HG03175 (cell line): ENCODE results near the gene NPHS1.

Source experiments
- ATAC-seq: cut with Tn5 transposase; IDR thresholded peaks from one replicate; pipeline ENCODE4 v1.9.1; 2021; ENCODE audit warnings: mild to moderate bottlenecking, moderate library complexity; ENCODE audit not compliant: unreplicated experiment

NPHS1 gene

DNA sequence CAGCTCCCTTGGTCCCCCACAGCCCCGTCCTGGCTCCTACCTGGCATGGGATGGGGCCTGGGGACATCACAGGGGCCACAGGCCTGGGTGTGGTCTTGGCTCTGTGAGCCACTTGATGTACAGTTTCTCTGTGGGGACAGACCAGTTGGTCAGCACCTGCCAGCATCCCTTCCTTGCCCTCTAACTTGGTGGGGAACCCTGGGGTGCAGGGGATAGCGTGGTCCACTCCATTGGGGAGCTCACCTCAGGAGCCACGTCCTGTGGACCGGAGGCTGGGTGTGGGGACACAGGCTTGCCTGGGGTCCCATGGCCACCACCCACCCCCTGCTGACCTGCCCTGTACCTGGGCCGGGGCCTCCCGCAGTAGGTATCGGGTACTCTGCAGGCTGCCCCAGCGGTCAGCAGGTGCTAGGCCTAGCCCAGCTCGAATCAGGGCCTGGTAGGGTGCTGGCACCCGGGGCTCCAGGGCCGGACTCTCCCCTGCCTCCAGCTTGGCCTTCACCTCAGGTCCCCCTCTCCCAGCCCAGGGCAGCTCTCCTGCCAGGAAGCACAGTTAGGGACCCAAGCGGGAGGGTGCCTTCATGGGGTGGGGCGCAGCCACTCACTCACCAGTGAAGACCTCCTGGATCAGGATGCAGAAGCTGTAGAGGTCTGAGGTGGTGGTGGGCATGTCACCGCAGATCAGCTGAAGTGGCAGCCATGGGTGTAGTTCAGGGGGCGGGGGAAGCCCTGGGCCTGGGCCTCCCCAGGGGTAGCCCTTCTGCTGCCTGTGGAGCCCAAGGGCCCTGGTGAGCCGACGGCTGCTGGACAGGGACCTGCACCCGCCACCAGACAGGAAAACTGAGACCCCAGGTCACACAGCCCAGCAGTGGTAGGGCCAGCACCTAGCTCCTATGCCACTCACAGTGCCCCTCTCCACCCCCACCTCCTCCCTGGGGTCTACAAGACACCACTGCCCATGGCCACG is 62.0 kb downstream of the NPHS1 start:
- ATAC-seq, result no peak

GRCh38 chr19:35789195-35789977 is 62.9 kb downstream of the NPHS1 start:
- no peak for ATAC-seq

- no peak for ATAC-seq
Observed at GRCh38 chr19:35788205-35788960, 63.9 kb downstream of the NPHS1 start.

DNA sequence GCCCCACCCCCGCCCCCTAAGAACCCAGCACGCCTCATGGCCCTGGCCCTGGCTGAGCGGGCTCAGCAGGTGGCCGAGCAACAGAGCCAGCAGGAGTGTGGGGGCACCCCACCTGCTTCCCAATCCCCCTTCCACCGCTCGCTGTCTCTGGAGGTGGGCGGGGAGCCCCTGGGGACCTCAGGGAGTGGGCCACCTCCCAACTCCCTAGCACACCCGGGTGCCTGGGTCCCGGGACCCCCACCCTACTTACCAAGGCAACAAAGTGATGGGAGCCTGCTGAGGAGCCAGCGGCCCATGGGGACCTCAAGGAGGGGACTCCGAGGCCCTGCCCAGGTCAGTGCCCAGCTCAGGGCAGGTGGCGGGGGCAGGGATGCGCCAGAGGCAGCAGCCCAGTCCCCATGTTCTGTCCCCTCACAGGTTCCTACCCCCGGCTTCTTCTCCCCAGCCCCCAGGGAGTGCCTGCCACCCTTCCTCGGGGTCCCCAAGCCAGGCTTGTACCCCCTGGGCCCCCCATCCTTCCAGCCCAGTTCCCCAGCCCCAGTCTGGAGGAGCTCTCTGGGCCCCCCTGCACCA is 65.0 kb downstream of the NPHS1 start:
- ATAC-seq, result no peak

GRCh38 chr19:35786299-35787160 is 65.8 kb downstream of the NPHS1 start:
- ATAC-seq, result no peak

GRCh38 chr19:35785339-35785627 is 67.0 kb downstream of the NPHS1 start:
- no peak for ATAC-seq

DNA sequence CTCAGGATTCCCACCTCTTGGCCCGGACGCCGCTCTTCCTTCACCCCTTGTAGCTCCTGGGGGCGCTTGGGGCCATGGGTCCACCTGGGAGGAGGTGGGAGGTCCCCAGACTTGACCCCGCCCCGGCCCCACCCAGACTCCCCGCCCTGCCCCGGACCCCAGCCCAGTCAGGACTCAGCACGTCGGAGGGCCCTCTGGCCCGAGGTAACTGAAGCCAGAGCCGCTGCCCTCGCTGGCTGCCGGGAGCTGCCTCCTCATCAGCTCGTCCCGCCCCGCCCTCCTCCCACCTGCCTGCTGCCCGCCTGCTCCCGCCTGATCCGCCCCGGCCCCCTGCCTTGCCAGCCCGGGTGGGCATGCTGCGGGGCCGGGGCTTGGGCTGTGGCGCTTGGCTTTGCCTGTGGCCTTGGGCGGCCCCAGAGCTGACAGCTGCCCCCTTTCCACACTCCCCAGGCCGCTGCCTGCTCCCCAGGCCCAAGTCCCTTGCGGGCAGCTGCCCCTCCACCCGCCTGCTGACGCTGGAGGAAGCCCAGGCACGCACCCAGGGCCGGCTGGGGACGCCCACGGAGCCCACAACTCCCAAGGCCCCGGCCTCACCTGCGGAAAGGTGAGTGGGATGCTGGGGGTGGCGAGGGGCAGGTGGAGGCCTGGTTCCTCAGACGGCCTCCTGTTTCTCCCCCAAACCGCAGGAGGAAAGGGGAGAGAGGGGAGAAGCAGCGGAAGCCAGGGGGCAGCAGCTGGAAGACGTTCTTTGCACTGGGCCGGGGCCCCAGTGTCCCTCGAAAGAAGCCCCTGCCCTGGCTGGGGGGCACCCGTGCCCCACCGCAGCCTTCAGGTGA is 67.6 kb downstream of the NPHS1 start:
- ATAC-seq, result no peak

- ATAC-seq, result no peak
Observed at GRCh38 chr19:35783469-35784434, 68.6 kb downstream of the NPHS1 start.

DNA sequence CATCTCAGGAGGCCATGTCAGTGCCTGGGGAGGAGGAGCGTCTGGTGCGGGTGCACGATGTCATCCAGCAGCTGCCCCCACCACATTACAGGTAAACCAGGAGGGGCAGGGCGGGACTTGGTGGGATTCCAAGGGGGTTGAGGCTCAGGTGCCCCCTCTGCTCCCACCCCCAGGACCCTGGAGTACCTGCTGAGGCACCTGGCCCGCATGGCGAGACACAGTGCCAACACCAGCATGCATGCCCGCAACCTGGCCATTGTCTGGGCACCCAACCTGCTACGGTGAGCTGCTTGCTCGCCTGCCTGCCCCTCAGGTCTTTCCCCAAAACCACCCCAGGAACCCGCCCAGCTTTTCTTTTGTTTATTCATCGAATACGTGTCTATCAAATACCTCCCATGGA is 69.7 kb downstream of the NPHS1 start:
- ATAC-seq, result no peak

- no peak for ATAC-seq
Observed at GRCh38 chr19:35781650-35782049, 70.7 kb downstream of the NPHS1 start.

GRCh38 chr19:35780717-35781116 is 71.6 kb downstream of the NPHS1 start:
- no peak for ATAC-seq

DNA sequence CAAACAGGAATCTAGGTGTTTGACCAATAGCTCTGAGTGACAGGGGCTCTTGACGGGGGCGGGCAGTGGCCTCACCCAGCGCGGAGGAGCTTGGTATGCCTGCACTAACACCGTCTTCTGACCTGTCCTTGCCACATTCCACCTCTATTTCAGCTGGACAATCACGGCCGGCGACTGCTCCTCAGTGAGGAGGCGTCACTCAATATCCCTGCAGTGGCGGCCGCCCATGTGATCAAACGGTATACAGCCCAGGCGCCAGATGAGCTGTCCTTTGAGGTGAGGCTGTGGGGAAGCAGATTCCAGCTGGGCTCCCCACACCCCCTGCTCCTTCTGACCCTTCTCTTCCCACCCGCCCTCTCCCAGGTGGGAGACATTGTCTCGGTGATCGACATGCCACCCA is 72.2 kb downstream of the NPHS1 start:
- no peak for ATAC-seq

DNA sequence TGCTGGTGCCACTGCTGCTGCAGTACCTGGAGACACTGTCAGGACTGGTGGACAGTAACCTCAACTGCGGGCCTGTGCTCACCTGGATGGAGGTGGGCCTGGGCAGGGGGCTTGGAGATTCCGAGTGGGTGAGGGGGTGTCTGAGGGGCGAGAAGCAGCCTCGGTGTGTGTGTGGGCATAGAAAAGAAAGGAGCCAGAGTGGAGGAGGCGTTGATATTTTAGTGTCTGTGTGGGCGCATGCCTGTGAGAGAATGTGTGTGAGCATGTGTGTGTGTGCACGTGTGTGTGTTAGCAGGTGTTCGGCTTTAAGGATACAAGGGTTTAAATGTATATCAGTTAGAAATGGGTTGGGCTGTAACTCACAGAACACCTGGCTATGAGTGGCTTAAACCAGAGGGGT is 73.3 kb downstream of the NPHS1 start:
- ATAC-seq, result no peak

GRCh38 chr19:35777961-35778360 is 74.3 kb downstream of the NPHS1 start:
- ATAC-seq, result no peak

DNA sequence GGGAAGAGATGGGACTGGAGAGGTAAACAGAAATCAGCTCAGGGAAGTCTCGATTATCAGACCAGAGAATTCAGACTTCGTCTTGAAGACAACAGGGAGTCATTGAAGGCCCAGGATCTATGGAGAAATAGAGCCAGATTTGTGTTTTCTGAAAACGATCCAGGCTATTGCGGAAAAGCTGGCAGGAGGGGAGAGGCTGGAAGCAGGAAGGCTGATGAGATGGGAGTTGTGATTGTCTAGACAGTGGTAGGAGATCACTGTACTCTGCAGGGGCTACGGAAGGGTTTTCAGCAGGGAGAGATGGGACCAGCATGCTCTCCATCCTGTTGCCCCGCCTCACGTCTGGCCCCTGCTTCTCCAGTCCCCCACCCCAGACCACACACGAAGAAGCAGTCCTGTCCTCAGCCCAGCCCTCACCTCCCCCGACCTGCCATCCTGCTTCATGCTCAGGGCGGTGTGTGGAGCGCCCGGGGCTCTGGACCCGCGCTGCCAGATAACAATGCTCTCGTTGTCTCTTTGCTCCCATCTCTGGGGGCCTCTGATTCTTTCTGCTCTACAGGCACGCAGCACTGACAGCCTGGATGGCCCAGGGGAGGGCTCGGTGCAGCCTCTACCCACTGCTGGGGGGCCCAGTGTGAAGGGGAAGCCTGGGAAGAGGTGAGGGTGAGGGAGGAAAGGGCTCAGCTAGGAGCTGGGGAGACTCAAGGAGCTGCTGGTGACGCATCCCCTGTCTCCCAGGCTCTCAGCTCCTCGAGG is 75.0 kb downstream of the NPHS1 start:
- no peak for ATAC-seq

DNA sequence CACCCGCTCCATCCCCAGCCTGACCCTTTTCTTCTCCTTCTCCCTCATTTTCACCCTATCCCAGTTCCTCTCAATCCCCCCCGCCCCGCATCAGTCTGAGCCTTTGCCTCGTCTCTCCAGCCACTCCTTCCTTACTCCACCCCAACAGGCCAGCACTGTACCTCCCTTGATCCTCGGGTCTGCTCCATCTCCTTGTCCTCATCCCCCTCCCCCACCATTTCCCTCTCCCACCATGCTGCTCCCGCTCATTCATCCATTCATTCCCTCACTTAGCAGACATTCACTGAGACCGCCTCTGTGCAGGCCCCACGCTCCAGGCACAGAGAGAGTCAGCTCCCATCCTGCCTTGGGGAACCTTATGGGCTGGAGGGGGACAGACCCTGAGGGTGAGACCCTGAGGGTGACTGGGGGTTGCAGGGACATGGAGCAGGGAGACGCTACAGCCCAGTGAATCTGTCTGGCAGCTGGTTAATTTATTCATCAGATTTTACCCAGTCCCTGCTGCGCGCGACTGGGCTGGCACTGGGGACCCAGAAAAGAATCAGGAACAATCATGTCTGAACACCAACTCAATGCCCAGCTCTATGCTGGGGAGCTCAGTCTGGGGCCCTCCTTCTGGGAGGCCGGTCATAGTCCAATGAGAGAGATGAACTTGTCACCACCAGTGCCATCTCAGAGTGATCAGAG is 76.1 kb downstream of the NPHS1 start:
- no peak for ATAC-seq
